Transverse colon (tissue), 4 donors: ENCODE data around the gene ARRDC2. TPM values are rescaled to one million over a fixed set of nuclear protein-coding genes. Genes with fewer than 3 reads are reported as not detected.

Source experiments
- DNase-seq: peaks from one replicate; pipeline ENCODE4 v3.0.0-alpha.2; 2019
- H3K27ac ChIP-seq, 4 donors: fragments of 200-600 bp; sonication (generic); 2 replicates each; pipeline ENCODE4 v1.5.1; 2016 to 2018; ENCODE audit warnings: inconsistent platforms in 4 of 4
- H3K27me3 ChIP-seq: fragments of 200-600 bp; sonication (generic); 2 replicates; pipeline ENCODE4 v1.5.1; 2017; ENCODE audit warnings: inconsistent platforms
- H3K36me3 ChIP-seq, 4 donors: fragments of 200-600 bp; sonication (generic); 2 replicates each; pipeline ENCODE4 v1.5.1; 2017 to 2019; ENCODE audit warnings: inconsistent platforms in 4 of 4
- H3K4me1 ChIP-seq, 4 donors: fragments of 200-600 bp; sonication (generic); 2 replicates each; pipeline ENCODE4 v1.5.1; 2017 to 2020; ENCODE audit warnings: inconsistent platforms in 4 of 4
- H3K4me3 ChIP-seq, 4 donors: fragments of 200-600 bp; sonication (generic); 1 replicate in 1 of 4; 2 replicates in 3 of 4; pipeline versions ENCODE4 v1.5.1 to v1.6.1; 2017 to 2019; ENCODE audit warnings: inconsistent platforms in 4 of 4
- H3K9me3 ChIP-seq, 2 donors: fragments of 200-600 bp; sonication (generic); 2 replicates each; pipeline ENCODE4 v1.5.1; 2017 to 2019; ENCODE audit warnings: inconsistent platforms in 2 of 2
- CTCF ChIP-seq, 5 experiments: fragments of 200-600 bp in 3 of 5; fragments of 450-650 bp in 2 of 5; sonication (generic) in 3 of 5; IDR thresholded peaks; 1 replicate in 2 of 5; 2 replicates in 3 of 5; pipeline ENCODE4 v1.5.1; 2016 to 2017; ENCODE audit warnings: antibody characterized with exemption in 5 of 5, inconsistent platforms in 3 of 5, mild to moderate bottlenecking in 2 of 5, moderate library complexity in 1 of 5
- EP300 ChIP-seq: sonication (generic); formaldehyde crosslinking; IDR thresholded peaks from one replicate; pipeline ENCODE4 v1.6.1; 2017; ENCODE audit warnings: antibody characterized with exemption, low read depth
- POLR2A ChIP-seq: fragments of 450-650 bp; IDR thresholded peaks from one replicate; pipeline ENCODE4 v1.6.1; 2016; ENCODE audit warnings: antibody characterized with exemption, mild to moderate bottlenecking, moderate library complexity
- POLR2AphosphoS5 ChIP-seq, 3 donors: sonication (generic); formaldehyde crosslinking; IDR thresholded peaks; one replicate each; pipeline ENCODE4 v1.6.1; 2016; ENCODE audit warnings: antibody characterized with exemption in 3 of 3
- WGBS, 2 donors: methylation state at CpG; one replicate each; pipeline ENCODE4 v1.1.5; 2018; ENCODE audit warnings: low coverage in 1 of 2; 5-methylcytosine and 5-hydroxymethylcytosine counted together
- in situ Hi-C, 4 donors: fragments of 200-750 bp; cut with MboI; loops; one replicate each; pipeline versions ENCODE4 v1.15.0 to v1.15.1; 2017; ENCODE audit warnings: low sequenced_read_pairs in 3 of 4, low pct_ligation_motif_present in 1 of 4, low pct_unique_long_range_greater_than_20kb in 1 of 4
- intact Hi-C: fragments of 100-400 bp; cut with DNase I; formaldehyde crosslinking; loops from one replicate; pipeline ENCODE4 v1.15.1; 2023; ENCODE audit warnings: low total_unique reads
- total RNA-seq, 4 donors: library from RNA; depleted of rRNA; stranded (reverse); fragments of >200 nt; gene quantifications; one replicate each; pipeline ENCODE4 v1.1.0, GENCODE V29; 2016

ARRDC2 gene
- total RNA-seq, 4 donors from 2014 or later, result 28.9 to 69.6 (median 42.7) TPM

GRCh38 chr19:18051887-18052286 lies 43.9 kb downstream of the ARRDC2 start:
- Histone ChIP-seq H3K4me3 (no peak overlapping the region), H3K4me1 (peaks cover 11 to 34% (median 21%) of the 10 kb centered on the region in 4 donors), H3K9me3 (no peaks in the 10 kb centered on the region), H3K27me3 (peaks cover 21% of the 10 kb centered on the region), H3K36me3 (no peaks in the 10 kb centered on the region), H3K27ac (peak overlapping the region in 3 of 4 donors; percentile 24 to 57 (median 48))
- no peak for DNase-seq
- in situ Hi-C loops (loop anchor here in 3 of 4 donors (10.0 to 25.0 kb wide), 3 partner anchors 47 to 117 kb away; partner anchors contain the start of genes CCDC124 (in 3 of the 3) and ARRDC2 (in 1 of the 3)), intact Hi-C loops (no loop called here)
- WGBS, 2 donors, result 47% methylated on average over 28 of the region's 31 CpGs; no CpG with 5 or more reads in 1 of the 2 donors
- TF ChIP-seq POLR2AphosphoS5 (IDR thresholded peaks at IDR 0.05) (no peak), POLR2A (no peak)

GRCh38 chr19:18053576-18054219 lies 45.7 kb downstream of the ARRDC2 start:
- no peaks in the 10 kb centered on the region for H3K36me3 ChIP-seq
- no peaks in the 10 kb centered on the region for H3K9me3 ChIP-seq
- no peak overlapping the region for H3K4me3 ChIP-seq
- in situ Hi-C loops (loop anchor here in 3 of 4 donors (10.0 to 25.0 kb wide), 3 partner anchors 49 to 119 kb away; partner anchors contain the start of genes CCDC124 (in 3 of the 3) and ARRDC2 (in 1 of the 3)), intact Hi-C loops (no loop called here)
- peak overlapping the region in 2 of 4 donors; percentile 17 to 37 for H3K27ac ChIP-seq
- H3K4me1 ChIP-seq, result peaks cover 11 to 41% (median 33%) of the 10 kb centered on the region in 4 donors
- no peak for DNase-seq
- H3K27me3 ChIP-seq, result peaks cover 21% of the 10 kb centered on the region
- TF ChIP-seq POLR2A (no peak), POLR2AphosphoS5 (IDR thresholded peaks at IDR 0.05) (no peak), EP300 (no peak), CTCF (IDR thresholded peaks at IDR 0.05) (no peak)
- WGBS, 2 donors, result 42 to 55% methylated on average over 7 to 9 of the region's 9 CpGs

DNA sequence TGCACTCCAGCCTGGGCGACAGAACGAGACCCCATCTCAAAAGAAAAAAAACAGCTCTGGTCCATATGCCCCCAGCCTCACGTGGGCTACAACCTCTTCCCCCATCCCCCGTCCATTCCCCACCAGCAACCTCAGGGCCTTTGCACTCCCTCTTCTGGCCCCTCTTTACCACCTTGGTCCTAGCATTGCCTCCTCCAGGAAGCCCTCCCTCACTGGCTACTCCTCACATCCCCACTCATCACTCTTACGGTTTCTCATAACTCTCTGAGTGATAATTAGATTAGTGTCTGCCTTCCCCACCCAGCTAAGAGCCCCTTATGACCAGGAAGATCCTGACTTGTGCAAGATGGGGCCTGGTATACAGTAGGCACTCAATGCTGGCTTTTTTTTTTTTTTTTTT lies 48.0 kb downstream of the ARRDC2 start:
- no peak for TF ChIP-seq CTCF (IDR thresholded peaks at IDR 0.05)
- no peak for TF ChIP-seq POLR2A
- no peak for TF ChIP-seq POLR2AphosphoS5 (IDR thresholded peaks at IDR 0.05)
- no peak for TF ChIP-seq EP300
- Histone ChIP-seq H3K36me3 (no peaks in the 10 kb centered on the region), H3K9me3 (no peaks in the 10 kb centered on the region), H3K4me3 (no peak overlapping the region), H3K27me3 (peaks cover 14% of the 10 kb centered on the region), H3K4me1 (peaks cover 5 to 25% (median 21%) of the 10 kb centered on the region in 4 donors), H3K27ac (no peak overlapping the region)
- in situ Hi-C loops, result loop anchor here (5.0 to 25.0 kb wide), 5 partner anchors 49 to 121 kb away; partner anchors contain the start of genes CCDC124 (in 3 of the 4) and ARRDC2 (in 2 of the 4)
- DNase-seq, result no peak
- 80 to 88% methylated on average over 5 of the region's 5 CpGs for WGBS, 2 donors
- intact Hi-C loops, result no loop called here

- no peak for DNase-seq
- Histone ChIP-seq H3K9me3 (no peaks in the 10 kb centered on the region), H3K4me1 (peaks cover 0 to 13% (median 12%) of the 10 kb centered on the region in 4 donors), H3K27ac (peak overlapping the region; percentile 66 to 81 (median 78)), H3K27me3 (no peaks in the 10 kb centered on the region), H3K36me3 (no peaks in the 10 kb centered on the region), H3K4me3 (no peak overlapping the region)
- TF ChIP-seq POLR2AphosphoS5 (IDR thresholded peaks at IDR 0.05), result no peak
- TF ChIP-seq POLR2A, result no peak
- TF ChIP-seq CTCF (IDR thresholded peaks at IDR 0.05), result no peak
- TF ChIP-seq EP300, result no peak
- intact Hi-C loops, result no loop called here
- in situ Hi-C loops, result loop anchor here (5.0 to 25.0 kb wide), 5 partner anchors 50 to 123 kb away; partner anchors contain the start of genes CCDC124 (in 3 of the 4) and ARRDC2 (in 2 of the 4)
- 76% methylated on average over 6 of the region's 6 CpGs; no CpG with 5 or more reads in 1 of the 2 donors for WGBS, 2 donors
Observed at GRCh38 chr19:18057557-18057956, 49.6 kb downstream of the ARRDC2 start.
